ENCODE data around the gene SCAMP3. TPM values are rescaled to one million over a fixed set of nuclear protein-coding genes. Genes with fewer than 3 reads are reported as not detected.

The SCAMP3 gene
- total RNA-seq, 1 donor from 2014 or later, result 58.7 TPM

DNA sequence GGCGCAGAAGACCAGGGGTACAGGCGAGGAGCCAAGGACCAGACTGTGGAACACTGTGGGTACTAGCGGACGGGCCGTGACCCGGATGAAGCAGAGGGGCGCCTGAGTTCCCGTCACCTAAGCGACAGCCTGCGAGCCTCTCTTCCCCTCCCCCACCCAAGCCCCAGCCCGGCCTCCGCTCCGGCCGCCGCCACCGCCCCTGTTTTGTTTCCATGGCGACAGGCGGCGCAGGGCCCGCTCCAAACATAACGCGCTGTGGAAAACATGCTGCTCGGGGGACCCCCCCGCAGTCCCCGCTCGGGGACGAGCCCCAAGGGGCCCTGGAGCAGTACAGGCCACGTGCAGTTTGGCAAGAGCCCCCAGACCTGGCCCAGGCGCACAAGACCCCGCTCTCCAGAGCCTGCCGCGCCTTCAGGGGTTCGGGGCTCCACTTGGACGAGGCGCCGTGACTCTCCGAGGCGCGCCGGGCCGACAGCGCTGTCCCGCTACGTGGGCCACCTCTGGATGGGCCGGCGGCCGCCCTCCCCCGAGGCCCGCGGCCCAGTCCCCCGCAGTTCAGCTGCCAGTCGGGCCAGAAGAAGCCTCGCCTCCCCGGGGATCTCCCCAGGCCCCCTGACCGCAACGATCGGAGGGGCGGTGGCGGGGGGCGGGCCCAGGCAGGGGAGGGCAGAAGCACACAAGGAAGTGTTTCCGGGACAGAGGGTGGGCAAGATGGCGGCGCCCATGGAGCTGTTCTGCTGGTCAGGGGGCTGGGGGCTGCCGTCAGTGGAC lies 53.4 kb downstream of the SCAMP3 start, which contains the start of gene MTX1:
Gene MTX1, plus strand, starts transcription at position 155 of the 771 bp plus-strand sequence. Its CDS starts 110 bp downstream, at position 265.
- TF ChIP-seq, protein P1, sequence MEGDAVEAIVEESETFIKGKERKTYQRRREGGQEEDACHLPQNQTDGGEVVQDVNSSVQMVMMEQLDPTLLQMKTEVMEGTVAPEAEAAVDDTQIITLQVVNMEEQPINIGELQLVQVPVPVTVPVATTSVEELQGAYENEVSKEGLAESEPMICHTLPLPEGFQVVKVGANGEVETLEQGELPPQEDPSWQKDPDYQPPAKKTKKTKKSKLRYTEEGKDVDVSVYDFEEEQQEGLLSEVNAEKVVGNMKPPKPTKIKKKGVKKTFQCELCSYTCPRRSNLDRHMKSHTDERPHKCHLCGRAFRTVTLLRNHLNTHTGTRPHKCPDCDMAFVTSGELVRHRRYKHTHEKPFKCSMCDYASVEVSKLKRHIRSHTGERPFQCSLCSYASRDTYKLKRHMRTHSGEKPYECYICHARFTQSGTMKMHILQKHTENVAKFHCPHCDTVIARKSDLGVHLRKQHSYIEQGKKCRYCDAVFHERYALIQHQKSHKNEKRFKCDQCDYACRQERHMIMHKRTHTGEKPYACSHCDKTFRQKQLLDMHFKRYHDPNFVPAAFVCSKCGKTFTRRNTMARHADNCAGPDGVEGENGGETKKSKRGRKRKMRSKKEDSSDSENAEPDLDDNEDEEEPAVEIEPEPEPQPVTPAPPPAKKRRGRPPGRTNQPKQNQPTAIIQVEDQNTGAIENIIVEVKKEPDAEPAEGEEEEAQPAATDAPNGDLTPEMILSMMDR (conservative IDR thresholded peaks at IDR 0.05), result no peak
- Mint-ChIP-seq H3K4me3 (peak within 1 kb of the TSS; percentile 92), H3K4me1 (ENCODE audit: unreplicated experiment) (peaks cover 17% of the 10 kb centered on the region), H3K27me3 (no peaks in the 10 kb centered on the region), H3K9me3 (no peaks in the 10 kb centered on the region), H3K36me3 (no peaks in the 10 kb centered on the region), H3K27ac (peak within 1 kb of the TSS; percentile 93)
- peak; percentile 85 for DNase-seq (ENCODE audit: extremely low spot score, unreplicated experiment)

DNA sequence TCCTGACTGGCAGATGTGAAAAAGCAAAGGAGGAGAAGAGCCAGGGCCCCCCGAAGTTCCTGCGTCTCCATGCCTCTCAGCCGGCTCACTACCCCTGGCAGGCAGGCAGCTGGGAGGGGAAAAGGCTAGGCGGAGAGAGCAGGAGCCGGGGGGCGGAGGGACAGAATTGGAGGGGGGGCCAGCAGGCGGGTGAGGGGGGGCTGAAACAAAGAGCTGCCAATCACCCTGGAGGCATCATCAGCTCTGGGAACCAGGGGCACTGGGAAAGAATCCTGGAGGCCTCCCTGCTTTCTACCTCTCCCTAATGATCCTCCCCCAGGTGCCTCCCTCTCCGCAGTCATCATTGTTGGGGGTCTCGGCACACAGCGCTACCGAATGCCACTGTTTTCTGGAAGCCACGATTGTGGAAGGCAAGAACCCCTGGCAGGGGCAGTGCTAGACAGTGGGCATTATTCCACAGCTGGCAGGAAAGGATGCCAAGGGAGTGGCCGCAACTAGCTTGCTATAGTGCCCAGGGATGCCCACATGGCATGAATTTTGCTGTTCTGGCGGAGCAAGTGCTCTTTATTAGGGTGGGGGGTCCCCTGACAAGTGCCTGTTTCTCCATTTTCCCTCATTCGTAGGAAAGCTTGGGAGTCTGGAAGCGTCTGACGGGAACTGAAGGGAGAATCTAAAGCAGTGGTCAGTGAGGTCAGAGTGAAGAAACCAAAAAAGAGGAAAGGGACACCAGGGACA lies 54.2 kb downstream of the SCAMP3 start, which contains the start of gene THBS3:
Gene THBS3, minus strand, starts transcription at position 92 of the 735 bp plus-strand sequence. Its CDS starts 21 bp downstream, at position 71.
- H3K4me1 Mint-ChIP-seq (ENCODE audit: unreplicated experiment), result peaks cover 17% of the 10 kb centered on the region
- TF ChIP-seq, protein P1 (conservative IDR thresholded peaks at IDR 0.05), result no peak
- peak within 1 kb of the TSS; percentile 93 for H3K27ac Mint-ChIP-seq
- H3K36me3 Mint-ChIP-seq, result no peaks in the 10 kb centered on the region
- no peaks in the 10 kb centered on the region for H3K9me3 Mint-ChIP-seq
- H3K4me3 Mint-ChIP-seq, result peak within 1 kb of the TSS; percentile 92
- H3K27me3 Mint-ChIP-seq, result no peaks in the 10 kb centered on the region
- no peak for DNase-seq (ENCODE audit: extremely low spot score, unreplicated experiment)

DNA sequence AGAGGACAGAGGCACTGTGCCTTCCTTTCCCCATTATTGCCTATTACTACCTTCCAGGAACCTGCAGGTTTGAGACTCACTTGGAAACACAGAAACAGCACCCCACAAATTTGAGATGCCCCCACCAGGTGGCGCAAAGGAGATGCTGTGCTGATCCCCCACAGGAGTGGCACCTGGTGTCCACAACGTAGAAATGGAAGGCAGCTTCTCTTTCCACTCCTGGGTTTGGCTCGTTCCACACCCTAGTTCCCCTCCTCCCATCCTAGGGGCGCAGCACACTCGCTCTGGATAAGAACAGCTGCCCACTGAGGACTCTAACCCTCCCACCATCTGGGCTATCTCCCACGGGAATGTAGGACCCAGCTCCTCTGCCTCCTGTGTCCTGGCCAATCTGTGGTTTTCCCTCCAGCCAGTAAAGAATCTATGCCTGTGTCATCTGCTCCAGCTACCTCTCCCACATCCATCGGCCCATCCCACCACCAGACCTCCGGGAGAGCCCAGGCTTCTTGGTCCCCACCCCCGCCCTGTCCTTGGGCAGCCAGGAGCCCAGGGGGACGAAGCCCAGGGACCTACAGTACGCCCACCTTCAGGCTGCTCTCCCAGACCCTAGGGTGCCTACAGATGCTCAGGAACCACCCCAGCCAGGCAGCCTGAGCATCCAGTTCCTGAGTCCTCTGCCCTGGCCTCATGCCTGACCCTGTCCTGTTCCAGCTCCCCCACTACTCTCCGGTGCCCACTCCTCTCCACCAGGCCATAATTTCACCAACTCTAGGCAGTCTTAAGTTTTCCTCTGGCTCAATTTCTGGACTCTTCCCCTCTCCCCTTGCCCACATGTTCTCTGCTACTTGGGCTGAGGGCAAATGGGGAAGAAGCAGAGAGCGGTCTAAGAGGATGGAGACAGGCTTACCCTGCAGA lies 55.0 kb downstream of the SCAMP3 start:
- H3K27me3 Mint-ChIP-seq, result no peaks in the 10 kb centered on the region
- DNase-seq (ENCODE audit: extremely low spot score, unreplicated experiment), result peak; percentile 88
- no peaks in the 10 kb centered on the region for H3K36me3 Mint-ChIP-seq
- TF ChIP-seq, protein P1 (conservative IDR thresholded peaks at IDR 0.05), result peak; percentile 90
- H3K4me3 Mint-ChIP-seq, result peak overlapping the region; percentile 84
- no peaks in the 10 kb centered on the region for H3K9me3 Mint-ChIP-seq
- peak overlapping the region; percentile 93 for H3K27ac Mint-ChIP-seq
- H3K4me1 Mint-ChIP-seq (ENCODE audit: unreplicated experiment), result peaks cover 17% of the 10 kb centered on the region

Other genes with a start within 250 kb of the SCAMP3 start
- 1.6 and 2.4 TPM in 2 replicates for gene DCST2, start 228.6 kb downstream of the SCAMP3 start, total RNA-seq (ENCODE audit: low replicate concordance)
- not detected in 2 replicates for gene DCST1, start 228.5 kb downstream of the SCAMP3 start, total RNA-seq (ENCODE audit: low replicate concordance)
- 61.9 and 69.0 TPM in 2 replicates for gene ADAM15, start 211.0 kb downstream of the SCAMP3 start, total RNA-seq (ENCODE audit: low replicate concordance)
- 21.2 and 22.1 TPM in 2 replicates for gene EFNA4, start 198.6 kb downstream of the SCAMP3 start, total RNA-seq (ENCODE audit: low replicate concordance)
- gene EFNA3, start 183.5 kb downstream of the SCAMP3 start, total RNA-seq (ENCODE audit: low replicate concordance), result 3.4 and 4.7 TPM in 2 replicates
- gene EFNA1, start 134.5 kb downstream of the SCAMP3 start, total RNA-seq (ENCODE audit: low replicate concordance), result 26.1 and 69.9 TPM in 2 replicates
- 27.8 and 43.0 TPM in 2 replicates for gene SLC50A1, start 126.5 kb downstream of the SCAMP3 start, total RNA-seq (ENCODE audit: low replicate concordance)
- 73.9 and 75.3 TPM in 2 replicates for gene DPM3, start 121.8 kb downstream of the SCAMP3 start, total RNA-seq (ENCODE audit: low replicate concordance)
- 173 and 179 TPM in 2 replicates for gene KRTCAP2, start 89.1 kb downstream of the SCAMP3 start, total RNA-seq (ENCODE audit: low replicate concordance)
- gene TRIM46, start 88.5 kb downstream of the SCAMP3 start, total RNA-seq (ENCODE audit: low replicate concordance), result 2.0 and 8.1 TPM in 2 replicates
- gene THBS3, start 54.5 kb downstream of the SCAMP3 start, total RNA-seq (ENCODE audit: low replicate concordance), result 23.2 and 28.0 TPM in 2 replicates
- 34.0 and 44.2 TPM in 2 replicates for gene MTX1, start 53.7 kb downstream of the SCAMP3 start, total RNA-seq (ENCODE audit: low replicate concordance)
- gene ENTREP3, start 6.9 kb downstream of the SCAMP3 start, total RNA-seq (ENCODE audit: low replicate concordance), result 37.4 and 55.7 TPM in 2 replicates
- 61.5 and 96.8 TPM in 2 replicates for gene CLK2, start 11.1 kb upstream of the SCAMP3 start, total RNA-seq (ENCODE audit: low replicate concordance)
- 9.5 and 10.6 TPM in 2 replicates for gene HCN3, start 15.1 kb upstream of the SCAMP3 start, total RNA-seq (ENCODE audit: low replicate concordance)
- 1.0 and 2.4 TPM in 2 replicates for gene PKLR, start 39.1 kb upstream of the SCAMP3 start, total RNA-seq (ENCODE audit: low replicate concordance)
- gene FDPS, start 46.5 kb upstream of the SCAMP3 start, total RNA-seq (ENCODE audit: low replicate concordance), result 183 and 187 TPM in 2 replicates
- gene RUSC1, start 58.5 kb upstream of the SCAMP3 start, total RNA-seq (ENCODE audit: low replicate concordance), result 30.3 and 39.1 TPM in 2 replicates

All from type B pancreatic cell (in vitro differentiated cells).